Thyroid gland (tissue), 4 donors: ENCODE results near the gene KRT1.

ENCODE experiments used
- CTCF ChIP-seq, 6 experiments: fragments of 200-600 bp in 3 of 6; fragments of 450-650 bp in 3 of 6; sonication (generic) in 3 of 6; IDR thresholded peaks; one replicate each; pipeline ENCODE4 v1.5.1; 2016 to 2019; ENCODE audit warnings: antibody characterized with exemption in 6 of 6, mild to moderate bottlenecking in 2 of 6, inconsistent platforms in 1 of 6, moderate library complexity in 1 of 6
- POLR2A ChIP-seq, 2 donors: fragments of 450-650 bp; IDR thresholded peaks; one replicate each; pipeline ENCODE4 v1.6.1; 2017; ENCODE audit warnings: antibody characterized with exemption in 2 of 2, mild to moderate bottlenecking in 2 of 2, moderate library complexity in 1 of 2

DNA sequence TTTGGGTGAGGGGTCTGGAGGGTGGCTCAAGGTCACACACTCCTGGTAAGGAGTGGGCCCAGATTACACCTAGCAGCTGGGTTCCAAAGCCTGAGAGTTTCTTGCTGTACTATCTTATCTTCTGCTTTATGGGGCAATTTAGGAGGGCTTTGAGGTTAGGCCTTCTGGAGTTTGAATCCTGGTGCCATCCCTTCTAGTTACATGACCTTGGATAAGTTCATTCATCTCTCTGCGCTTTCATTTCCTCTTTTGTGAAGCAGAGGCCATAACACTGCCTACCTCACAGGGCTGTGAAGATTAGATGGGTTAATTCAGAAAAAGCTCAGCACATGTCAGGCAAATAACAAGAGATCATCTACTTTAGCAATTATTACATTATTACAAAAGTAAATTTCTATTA lies 30.5 kb upstream of the KRT1 start:
- TF ChIP-seq POLR2A (IDR thresholded peaks at IDR 0.05) (no peak), CTCF (IDR thresholded peaks at IDR 0.05) (no peak)
